B cell (primary cell): ENCODE measurements around the gene ISL2. TPM values are rescaled to one million over a fixed set of nuclear protein-coding genes. Genes with fewer than 3 reads are reported as not detected.

Experiments used
- ATAC-seq: fragments of 200-7000 bp; cut with Tn5 transposase; one replicate; pipeline ENCODE4 v1.10.0; 2021; ENCODE audit warnings: low read depth, mild to moderate bottlenecking, moderate number of reproducible peaks, moderate library complexity
- CTCF ChIA-PET: fragments of 350-600 bp; sonication (Branson Sonifier 250); formaldehyde crosslinking; loops from one replicate; lab custom pipeline; 2021; ENCODE audit warnings: antibody characterized with exemption, inconsistent platforms; lab: Charles Lee
- POLR2A ChIA-PET: fragments of 350-600 bp; sonication (Branson Sonifier 250); formaldehyde crosslinking; loops from one replicate; lab custom pipeline; 2021; ENCODE audit warnings: antibody characterized with exemption; lab: Charles Lee
- DNase-seq: peaks from one replicate; pipeline ENCODE4 v3.0.0; 2013
- H2AFZ ChIP-seq: 2 replicates; pipeline ENCODE4 v1.6.1; 2012; ENCODE audit warnings: mild to moderate bottlenecking, low read depth, low read length; ENCODE audit not compliant: insufficient read depth, poor library complexity, severe bottlenecking
- H3K27ac ChIP-seq, 2 donors: 1 replicate in 1 of 2; 2 replicates in 1 of 2; pipeline ENCODE4 v1.5.1; 2012 to 2013; ENCODE audit warnings: low read length in 2 of 2, mild to moderate bottlenecking in 2 of 2, moderate library complexity in 1 of 2
- H3K27me3 ChIP-seq, 4 experiments: fragments of 200-600 bp in 1 of 4; sonication (generic) in 1 of 4; replicated peaks in 1 of 4; 1 replicate in 2 of 4; 2 replicates in 2 of 4; pipeline versions ENCODE4 v1.6.1 to v1.7.0; 2013 to 2016; ENCODE audit warnings: low read length in 3 of 4, mild to moderate bottlenecking in 2 of 4, mixed read lengths in 1 of 4, moderate library complexity in 1 of 4; ENCODE audit not compliant: insufficient read depth in 4 of 4, control insufficient read depth in 3 of 4; ENCODE audit errors: control extremely low read depth in 1 of 4
- H3K36me3 ChIP-seq, 2 experiments: replicated peaks in 1 of 2; 1 replicate in 1 of 2; 2 replicates in 1 of 2; pipeline versions ENCODE4 v1.6.1 to v1.7.1; 2013; ENCODE audit warnings: low read length in 1 of 2; ENCODE audit not compliant: insufficient read depth in 2 of 2, control insufficient read depth in 1 of 2; ENCODE audit errors: control extremely low read depth in 1 of 2, extremely low read depth in 1 of 2
- H3K4me1 ChIP-seq, 2 donors: fragments of 200-600 bp in 1 of 2; sonication (generic) in 1 of 2; 1 replicate in 1 of 2; 2 replicates in 1 of 2; pipeline versions ENCODE4 v1.5.1 to v1.6.1; 2013 to 2017; ENCODE audit warnings: low read length in 2 of 2; ENCODE audit not compliant: control insufficient read depth in 2 of 2, insufficient read depth in 2 of 2
- H3K4me2 ChIP-seq: replicated peaks from 2 replicates; pipeline ENCODE3; 2012; ENCODE audit warnings: mild to moderate bottlenecking, low read depth, low read length; ENCODE audit not compliant: poor library complexity, severe bottlenecking
- H3K4me3 ChIP-seq, 5 experiments: fragments of 200-600 bp in 1 of 5; sonication (generic) in 1 of 5; 1 replicate in 3 of 5; 2 replicates in 2 of 5; pipeline versions ENCODE4 v1.5.1 to v1.7.0; 2011 to 2016; ENCODE audit warnings: low read length in 4 of 5, mild to moderate bottlenecking in 4 of 5, low read depth in 2 of 5, control low read depth in 1 of 5, moderate library complexity in 1 of 5; ENCODE audit not compliant: insufficient read depth in 1 of 5; ENCODE audit errors: control extremely low read depth in 1 of 5, extremely low read depth in 1 of 5
- H3K79me2 ChIP-seq: fragments of 200-600 bp; sonication (generic); one replicate; pipeline ENCODE4 v1.6.0; 2016; ENCODE audit warnings: low read length; ENCODE audit not compliant: control insufficient read depth, insufficient read depth
- H3K9ac ChIP-seq: fragments of 200-600 bp; sonication (generic); 2 replicates; pipeline ENCODE4 v1.6.1; 2017; ENCODE audit warnings: mild to moderate bottlenecking, low read length, moderate library complexity
- H3K9me3 ChIP-seq, 3 donors: one replicate each; pipeline versions ENCODE4 v1.6.1 to v1.7.1; 2013; ENCODE audit warnings: low read length in 2 of 3; ENCODE audit not compliant: control insufficient read depth in 2 of 3, insufficient read depth in 1 of 3; ENCODE audit errors: control extremely low read depth in 1 of 3
- H4K20me1 ChIP-seq: 2 replicates; pipeline ENCODE4 v1.6.0; 2012; ENCODE audit warnings: mild to moderate bottlenecking, low read length; ENCODE audit not compliant: insufficient read depth, control insufficient read depth, poor library complexity, severe bottlenecking
- H3K27ac Mint-ChIP-seq: one replicate; pipeline ENCODE4 v1.8.0; 2021; ENCODE audit warnings: mixed read lengths
- H3K27me3 Mint-ChIP-seq: one replicate; pipeline ENCODE4 v1.8.0; 2021; ENCODE audit warnings: mixed read lengths
- H3K4me1 Mint-ChIP-seq: one replicate; pipeline ENCODE4 v1.8.0; 2021; ENCODE audit warnings: mixed read lengths
- H3K4me3 Mint-ChIP-seq: one replicate; pipeline ENCODE4 v1.8.0; 2021; ENCODE audit warnings: mixed read lengths
- H3K9me3 Mint-ChIP-seq: one replicate; pipeline ENCODE4 v1.8.0; 2022; ENCODE audit warnings: mixed read lengths; ENCODE audit not compliant: insufficient read depth
- CTCF ChIP-seq: fragments of 200-600 bp; IDR thresholded peaks from one replicate; pipeline ENCODE4 v1.8.0; 2022; ENCODE audit warnings: antibody characterized with exemption, mild to moderate bottlenecking
- EZH2 ChIP-seq: IDR thresholded peaks from 2 replicates; pipeline ENCODE4 v1.6.1; 2012; ENCODE audit warnings: borderline replicate concordance, low read depth, mild to moderate bottlenecking, moderate library complexity, low read length; ENCODE audit not compliant: insufficient read depth, poor library complexity, severe bottlenecking
- WGBS: methylation state at CpG from one replicate; pipeline ENCODE4 v1.1.5; 2013; ENCODE audit warnings: missing lambda C conversion rate; ENCODE audit not compliant: insufficient coverage; 5-methylcytosine and 5-hydroxymethylcytosine counted together
- intact Hi-C: fragments of 100-400 bp; cut with micrococcal nuclease; formaldehyde crosslinking; loops from one replicate; pipeline ENCODE4 v1.10.0; 2022
- polyA plus RNA-seq: library from polyadenylated mRNA; depleted of rRNA; stranded (reverse); fragments of >200 nt; gene quantifications from 2 replicates; pipeline ENCODE4 v1.2.3, GENCODE V29; 2012
- total RNA-seq, 2 donors: library from RNA; stranded (reverse); fragments of 120-200 nt in 1 of 2; gene quantifications; 1 replicate in 1 of 2; 2 replicates in 1 of 2; pipeline versions ENCODE4 v1.2.3 to v1.2.4, GENCODE V29; 2013 to 2022

The ISL2 gene
- total and polyA plus RNA-seq, 2 donors (not counting 1 experiment from before 2014, with no cell fraction given): 0.59 to 1.8 TPM

GRCh38 chr15:76376029-76376428 lies 39.5 kb downstream of the ISL2 start:
- Mint-ChIP-seq H3K9me3 (no peaks in the 10 kb centered on the region), H3K4me1 (no peaks in the 10 kb centered on the region), H3K27me3 (no peaks in the 10 kb centered on the region), H3K27ac (no peak overlapping the region), H3K4me3 (no peak overlapping the region)
- intact Hi-C loops: no loop called here
- H4K20me1 ChIP-seq: no peaks in the 10 kb centered on the region
- H3K36me3 ChIP-seq: no peaks in the 10 kb centered on the region
- no peak overlapping the region for H3K27ac ChIP-seq
- CTCF ChIA-PET: interaction anchor here (0.7 kb wide), 1 partner anchor 13 kb away, joined by 3 read pairs; no protein-coding TSS in a partner anchor
- no peaks in the 10 kb centered on the region for H3K79me2 ChIP-seq
- no peak overlapping the region for H3K9ac ChIP-seq
- no peak overlapping the region for H3K4me3 ChIP-seq
- H3K4me2 ChIP-seq: no peak overlapping the region
- no peak for ATAC-seq
- no peaks in the 10 kb centered on the region for H3K27me3 ChIP-seq
- POLR2A ChIA-PET: no interaction called here
- 100% methylated on average over 1 of the region's 3 CpGs for whole genome bisulfite sequencing
- no peaks in the 10 kb centered on the region for H3K9me3 ChIP-seq
- H2AFZ ChIP-seq: no peak overlapping the region
- H3K4me1 ChIP-seq: no peaks in the 10 kb centered on the region
- TF ChIP-seq CTCF (no peak), EZH2 (no peak)
- DNase-seq: no peak

- no peak for ATAC-seq
- POLR2A ChIA-PET: no interaction called here
- intact Hi-C loops: no loop called here
Measured at GRCh38 chr15:76376816-76377215, 40.2 kb downstream of the ISL2 start.

More at GRCh38 chr15:76376816-76377215, 40.2 kb downstream of the ISL2 start:
- Histone ChIP-seq H3K27me3 (no peaks in the 10 kb centered on the region), H4K20me1 (no peaks in the 10 kb centered on the region), H3K27ac (no peak overlapping the region), H3K9me3 (no peaks in the 10 kb centered on the region), H3K36me3 (no peaks in the 10 kb centered on the region), H3K4me2 (no peak overlapping the region), H3K4me1 (no peaks in the 10 kb centered on the region), H3K9ac (no peak overlapping the region), H3K4me3 (no peak overlapping the region), H2AFZ (no peak overlapping the region), H3K79me2 (no peaks in the 10 kb centered on the region)
- WGBS: 95% methylated on average over 4 of the region's 8 CpGs
- H3K4me1 Mint-ChIP-seq: no peaks in the 10 kb centered on the region
- H3K27ac Mint-ChIP-seq: no peak overlapping the region
- no peaks in the 10 kb centered on the region for H3K9me3 Mint-ChIP-seq
- DNase-seq: no peak
- CTCF ChIA-PET: no interaction called here
- no peak overlapping the region for H3K4me3 Mint-ChIP-seq
- no peak for TF ChIP-seq CTCF
- no peak for TF ChIP-seq EZH2
- no peaks in the 10 kb centered on the region for H3K27me3 Mint-ChIP-seq
